Endothelial cell of umbilical vein (primary cell): ENCODE data around the gene MRPL42. TPM values are rescaled to one million over a fixed set of nuclear protein-coding genes. Genes with fewer than 3 reads are reported as not detected.

Source experiments
- BruUV-seq: library from RNA; stranded (reverse); fragments of 400-500 nt; replicated peaks from 2 replicates; lab custom pipeline; 2021; lab: Mats Ljungman, UMichigan
- CTCF ChIA-PET: fragments of 300-600, 350-600 bp; sonication (Branson Sonifier 250); formaldehyde crosslinking; loops from one replicate; lab custom pipeline; 2021; ENCODE audit warnings: antibody characterized with exemption, inconsistent platforms; lab: Charles Lee
- POLR2A ChIA-PET: fragments of 300-600, 350-600 bp; sonication (Branson Sonifier 250); formaldehyde crosslinking; loops from one replicate; lab custom pipeline; 2021; ENCODE audit warnings: antibody characterized with exemption, inconsistent platforms; lab: Charles Lee
- DNase-seq: peaks from one replicate; pipeline ENCODE4 v3.0.0-alpha.2; 2011; ENCODE audit warnings: low read depth, low spot score
- FAIRE-seq: peaks from 2 replicates; lab custom pipeline; 2011; peaks lifted over from hg19 to GRCh38; lab: Jason Lieb, UNC
- H2AFZ ChIP-seq: 2 replicates; pipeline ENCODE4 v1.6.0; 2012; ENCODE audit warnings: low read depth, low read length, control low read depth, inconsistent platforms
- H3K27ac ChIP-seq: 2 replicates; pipeline ENCODE4 v1.5.1; 2011; ENCODE audit warnings: low read depth, mild to moderate bottlenecking, control low read depth, low read length, moderate library complexity; ENCODE audit not compliant: insufficient read depth
- H3K27me3 ChIP-seq, 2 experiments: 2 replicates each; pipeline versions ENCODE4 v1.6.0 to v1.6.1; 2011; ENCODE audit warnings: low read length in 2 of 2, mixed read lengths in 1 of 2; ENCODE audit not compliant: control insufficient read depth in 2 of 2, insufficient read depth in 2 of 2
- H3K36me3 ChIP-seq, 2 experiments: 2 replicates in 1 of 2; 3 replicates in 1 of 2; pipeline ENCODE4 v1.5.1; 2011; ENCODE audit warnings: low read length in 2 of 2, mild to moderate bottlenecking in 1 of 2, moderate library complexity in 1 of 2; ENCODE audit not compliant: control insufficient read depth in 2 of 2, insufficient read depth in 2 of 2; ENCODE audit errors: extremely low read depth in 1 of 2
- H3K4me1 ChIP-seq: 3 replicates; pipeline ENCODE4 v1.5.1; 2011; ENCODE audit warnings: mild to moderate bottlenecking, low read length; ENCODE audit not compliant: control insufficient read depth, insufficient read depth; ENCODE audit errors: extremely low read depth
- H3K4me2 ChIP-seq: 2 replicates; pipeline ENCODE4 v1.6.1; 2011; ENCODE audit warnings: low read length, control low read depth, mixed read lengths; ENCODE audit not compliant: insufficient read depth
- H3K4me3 ChIP-seq, 3 experiments: fragments of 200-600 bp in 1 of 3; sonication (generic), shearing (Covaris generic) in 1 of 3; replicated peaks in 1 of 3; 2 replicates each; pipeline ENCODE4 v1.5.1; 2011 to 2016; ENCODE audit warnings: control low read depth in 3 of 3, low read length in 3 of 3, mild to moderate bottlenecking in 2 of 3, inconsistent platforms in 1 of 3, low read depth in 1 of 3, moderate library complexity in 1 of 3; ENCODE audit not compliant: insufficient read depth in 1 of 3
- H3K79me2 ChIP-seq: 2 replicates; pipeline ENCODE4 v1.6.0; 2012; ENCODE audit warnings: low read length, inconsistent platforms; ENCODE audit not compliant: control insufficient read depth, insufficient read depth
- H3K9ac ChIP-seq: replicated peaks from 2 replicates; pipeline ENCODE3; 2011; ENCODE audit warnings: low read length, control low read depth; ENCODE audit not compliant: insufficient read depth; ENCODE audit errors: extremely low read depth
- H3K9me1 ChIP-seq: replicated peaks from 3 replicates; pipeline ENCODE4 v1.6.0; 2011; ENCODE audit warnings: mild to moderate bottlenecking, low read length; ENCODE audit not compliant: control insufficient read depth, insufficient read depth; ENCODE audit errors: extremely low read depth
- H3K9me3 ChIP-seq: replicated peaks from 2 replicates; pipeline ENCODE4 v1.5.1; 2012; ENCODE audit warnings: low read length, inconsistent platforms; ENCODE audit not compliant: control insufficient read depth, insufficient read depth
- H4K20me1 ChIP-seq: replicated peaks from 2 replicates; pipeline ENCODE3; 2011; ENCODE audit warnings: mild to moderate bottlenecking, low read length; ENCODE audit not compliant: control insufficient read depth, insufficient read depth; ENCODE audit errors: extremely low read depth
- EZH2 ChIP-seq: IDR thresholded peaks from 2 replicates; pipeline ENCODE4 v1.6.1; 2012; ENCODE audit warnings: borderline replicate concordance, low read depth, mild to moderate bottlenecking, moderate library complexity, low read length, inconsistent platforms; ENCODE audit not compliant: severe bottlenecking
- FOS ChIP-seq: IDR thresholded peaks from 2 replicates; pipeline ENCODE4 v1.6.1; 2011; ENCODE audit warnings: mild to moderate bottlenecking, low read length, moderate library complexity, borderline replicate concordance; ENCODE audit not compliant: insufficient read depth
- GATA2 ChIP-seq: IDR thresholded peaks from 2 replicates; pipeline ENCODE4 v1.7.0; 2011; ENCODE audit warnings: low read depth, mild to moderate bottlenecking, moderate library complexity, mixed read lengths, low read length; ENCODE audit not compliant: insufficient read length, insufficient read depth
- JUN ChIP-seq: IDR thresholded peaks from 2 replicates; pipeline ENCODE4 v1.6.1; 2011; ENCODE audit warnings: borderline replicate concordance, low read depth; ENCODE audit not compliant: insufficient read length, insufficient read depth
- POLR2A ChIP-seq: IDR thresholded peaks from 2 replicates; pipeline ENCODE4 v1.6.1; 2012; ENCODE audit warnings: low read depth, mild to moderate bottlenecking, control low read depth, low read length
- POLR2AphosphoS5 ChIP-seq: IDR thresholded peaks from 2 replicates; pipeline ENCODE4 v1.6.1; 2012; ENCODE audit warnings: low read depth, mild to moderate bottlenecking, control low read depth, low read length, moderate library complexity; ENCODE audit not compliant: insufficient read depth
- dilution Hi-C: fragments of 300-500 bp; cut with MboI; formaldehyde crosslinking; loops from one replicate; pipeline ENCODE4 v1.15.0; 2019; ENCODE audit warnings: low sequenced_read_pairs; ENCODE audit not compliant: extremely low pct_ligation_motif_present
- intact Hi-C: fragments of 100-400 bp; cut with micrococcal nuclease; formaldehyde crosslinking; loops from one replicate; pipeline ENCODE4 v1.10.0; 2022
- polyA plus RNA-seq, 4 experiments: library from polyadenylated mRNA; depleted of rRNA in 3 of 4; stranded (reverse) in 3 of 4; unstranded in 1 of 4; fragments of >200 nt; gene quantifications; 2 replicates each; pipeline versions ENCODE4 v1.2.1 to v1.2.3, GENCODE V29; 2011 to 2012; ENCODE audit warnings: missing spikeins in 1 of 4
- total RNA-seq: library from RNA; stranded (reverse); gene quantifications from 2 replicates; pipeline ENCODE4 v1.2.3, GENCODE V29; 2021

The MRPL42 gene
- total and polyA plus RNA-seq, 2 donors (not counting 3 experiments of a cell fraction or from before 2014, with no cell fraction given) = 38.5 to 61.2 TPM

DNA sequence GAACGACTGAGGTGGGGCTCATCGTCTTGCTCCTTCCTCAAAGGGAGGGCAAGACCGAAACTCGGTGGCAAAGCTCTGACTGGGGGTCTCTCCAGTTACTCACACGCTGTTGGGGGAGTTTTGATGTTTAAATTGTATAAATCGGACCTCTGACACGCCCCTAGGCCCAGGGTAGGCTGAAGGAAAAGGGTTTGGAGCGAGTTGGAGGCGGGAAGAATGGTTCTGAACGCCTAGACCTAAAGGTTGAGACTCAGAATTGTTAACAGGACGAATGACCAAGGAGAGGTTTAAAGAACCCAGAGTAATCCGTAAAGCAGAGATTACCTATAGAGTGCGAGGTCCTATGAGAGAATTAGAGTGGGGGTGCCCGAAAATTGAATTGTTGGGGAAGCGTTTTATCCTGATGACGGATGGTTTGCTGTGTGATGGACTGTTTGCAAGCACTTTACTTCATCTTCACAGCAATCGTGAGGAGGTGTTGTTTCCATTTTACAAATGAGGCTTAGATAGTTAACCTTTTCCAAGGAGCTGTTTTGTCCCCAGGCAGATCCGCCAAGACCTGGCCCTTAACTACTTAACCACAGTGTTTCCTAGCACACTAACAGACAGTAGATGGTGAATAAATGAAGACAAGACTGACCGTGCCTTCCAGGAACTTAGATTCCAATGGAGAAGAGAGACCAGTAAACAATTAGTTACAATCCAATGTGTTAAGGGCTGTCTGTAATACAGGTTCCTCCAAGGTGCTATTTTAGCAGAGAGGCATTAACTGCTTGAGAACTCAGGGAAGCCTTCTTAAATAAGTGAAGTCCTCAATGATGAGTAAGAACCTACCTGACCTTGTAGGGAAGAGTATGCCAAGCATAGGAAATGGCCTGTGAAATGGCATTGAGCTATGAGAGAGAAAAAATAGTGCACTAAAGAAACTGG lies 24.6 kb upstream of the MRPL42 start:
- intact Hi-C loops (loop anchor here (1.0 to 2.0 kb wide), 2 partner anchors 25 to 658 kb away; partner anchors contain the start of gene MRPL42), dilution Hi-C loops (no loop called here)
- H3K4me2 ChIP-seq = peak overlapping the region; percentile 62
- peaks cover 22% of the 10 kb centered on the region for H3K4me1 ChIP-seq
- H3K9ac ChIP-seq = peak overlapping the region; percentile 80
- H3K9me3 ChIP-seq = no peaks in the 10 kb centered on the region
- peak overlapping the region; percentile 18 to 79 (median 69) for H3K4me3 ChIP-seq
- peaks cover 4% of the 10 kb centered on the region for H4K20me1 ChIP-seq
- peak; percentile 26 for FAIRE-seq
- peaks cover 40% of the 10 kb centered on the region for H3K79me2 ChIP-seq
- no peak for DNase-seq
- H3K9me1 ChIP-seq = no peaks in the 10 kb centered on the region
- no peak for TF ChIP-seq EZH2
- peak overlapping the region; percentile 53 for H2AFZ ChIP-seq
- peak overlapping the region; percentile 35 for H3K27ac ChIP-seq
- H3K36me3 ChIP-seq = no peaks in the 10 kb centered on the region
- ChIA-PET CTCF (interaction anchor here (1.0 to 2.4 kb wide), 7 partner anchors 23 to 659 kb away, joined by 3 to 8 read pairs (median 4); partner anchors contain the start of gene MRPL42), POLR2A (interaction anchor here (0.6 to 1.0 kb wide), 2 partner anchors 335 to 1296 kb away, joined by 3 to 7 read pairs; no protein-coding TSS in a partner anchor)
- H3K27me3 ChIP-seq = no peaks in the 10 kb centered on the region
- TSS peak; percentile 84 for BruUV-seq

DNA sequence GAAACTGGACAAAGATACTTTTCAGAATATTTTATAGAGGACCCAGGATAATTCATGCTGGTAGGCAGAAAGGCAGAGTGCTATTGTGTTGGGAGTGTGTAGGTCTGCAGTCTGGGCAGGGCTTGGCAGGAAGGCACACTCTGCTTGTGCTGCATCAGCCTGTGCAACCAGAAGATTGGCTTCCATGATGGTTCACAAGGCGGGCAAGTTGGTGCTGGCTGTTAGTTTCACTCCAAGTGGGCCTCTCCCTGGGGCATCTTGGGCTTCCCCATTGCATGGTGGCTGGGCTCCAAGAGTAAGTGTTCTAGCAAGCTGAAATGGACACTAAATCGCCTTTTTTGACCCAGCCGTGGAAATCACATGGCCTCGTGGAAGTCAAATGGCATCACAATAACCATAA lies 23.7 kb upstream of the MRPL42 start:
- Histone ChIP-seq H3K9me1 (no peaks in the 10 kb centered on the region), H3K9me3 (no peaks in the 10 kb centered on the region), H3K79me2 (peaks cover 31% of the 10 kb centered on the region), H3K4me3 (no peak overlapping the region), H3K4me2 (no peak overlapping the region), H3K27me3 (no peaks in the 10 kb centered on the region), H4K20me1 (no peaks in the 10 kb centered on the region), H2AFZ (no peak overlapping the region), H3K4me1 (peaks cover 22% of the 10 kb centered on the region), H3K9ac (no peak overlapping the region), H3K36me3 (no peaks in the 10 kb centered on the region), H3K27ac (no peak overlapping the region)
- BruUV-seq = no TSS peak
- ChIA-PET CTCF (interaction anchor here (2.4 kb wide), 1 partner anchor 24 kb away, joined by 8 read pairs; no protein-coding TSS in a partner anchor), POLR2A (no interaction called here)
- DNase-seq (no peak), FAIRE-seq (no peak)
- intact Hi-C loops = loop anchor here (2.0 kb wide), 1 partner anchor 657 kb away; no protein-coding TSS in a partner anchor
- no peak for TF ChIP-seq FOS
- TF ChIP-seq GATA2 = no peak
- no peak for TF ChIP-seq JUN
- no peak for TF ChIP-seq EZH2
- TF ChIP-seq POLR2A = no peak
- TF ChIP-seq POLR2AphosphoS5 = no peak
- dilution Hi-C loops = no loop called here
